ENCODE measurements around the gene HNRNPF. TPM values are rescaled to one million over a fixed set of nuclear protein-coding genes. Genes with fewer than 3 reads are reported as not detected.

The HNRNPF gene
- total and polyA plus RNA-seq, 2 donors (not counting 3 experiments of a cell fraction or from before 2014, with no cell fraction given) = 144 to 230 TPM

GRCh38 chr10:43421519-43421918 lies 12.5 kb upstream of the HNRNPF start:
- H2AFZ ChIP-seq (ENCODE audit: low read depth, low read length) = no peak overlapping the region
- DNase-seq (ENCODE audit: low read depth, low spot score) (no peak), FAIRE-seq (no peak)
- H3K36me3 ChIP-seq (ENCODE audit: control insufficient read depth in 2 of 2, extremely low read depth in 1 of 2, insufficient read depth in 2 of 2, low read length in 2 of 2) = no peaks in the 10 kb centered on the region
- no peak for TF ChIP-seq EZH2 (IDR thresholded peaks at IDR 0.05; ENCODE audit: borderline replicate concordance, low read depth, low read length, severe bottlenecking)
- TF ChIP-seq JUN (IDR thresholded peaks at IDR 0.05; ENCODE audit: borderline replicate concordance, insufficient read depth, insufficient read length, low read depth) = no peak
- TF ChIP-seq POLR2AphosphoS5 (IDR thresholded peaks at IDR 0.05; ENCODE audit: insufficient read depth, low read depth, low read length) = no peak
- TF ChIP-seq, protein P1, sequence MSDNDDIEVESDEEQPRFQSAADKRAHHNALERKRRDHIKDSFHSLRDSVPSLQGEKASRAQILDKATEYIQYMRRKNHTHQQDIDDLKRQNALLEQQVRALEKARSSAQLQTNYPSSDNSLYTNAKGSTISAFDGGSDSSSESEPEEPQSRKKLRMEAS (IDR thresholded peaks at IDR 0.05; ENCODE audit: insufficient read depth, insufficient read length) = no peak
- no peak overlapping the region for H3K4me3 ChIP-seq (replicated peaks in 1 of 3; ENCODE audit: insufficient read depth in 1 of 3, low read depth in 1 of 3, low read length in 3 of 3)
- no peak overlapping the region for H3K27ac ChIP-seq (ENCODE audit: insufficient read depth, low read depth, low read length)
- ChIA-PET CTCF (interaction anchor here (2.1 kb wide), 1 partner anchor 14 kb away, joined by 8 read pairs; no protein-coding TSS in a partner anchor), POLR2A (no interaction called here)
- H3K9ac ChIP-seq (replicated peaks; ENCODE audit: extremely low read depth, insufficient read depth, low read length) = no peak overlapping the region
- no peaks in the 10 kb centered on the region for H3K79me2 ChIP-seq (ENCODE audit: control insufficient read depth, insufficient read depth, low read length)
- H3K9me3 ChIP-seq (replicated peaks; ENCODE audit: control insufficient read depth, insufficient read depth, low read length) = no peaks in the 10 kb centered on the region
- peaks cover 16% of the 10 kb centered on the region for H3K4me1 ChIP-seq (ENCODE audit: control insufficient read depth, extremely low read depth, insufficient read depth, low read length)
- H4K20me1 ChIP-seq (replicated peaks; ENCODE audit: control insufficient read depth, extremely low read depth, insufficient read depth, low read length) = no peaks in the 10 kb centered on the region
- dilution Hi-C loops (cut with MboI; ENCODE audit: extremely low pct_ligation_motif_present, low sequenced_read_pairs) (no loop called here), intact Hi-C loops (cut with micrococcal nuclease) (no loop called here)
- no peaks in the 10 kb centered on the region for H3K27me3 ChIP-seq (ENCODE audit: control insufficient read depth in 2 of 2, insufficient read depth in 2 of 2, low read length in 2 of 2)
- no TSS peak for BruUV-seq (replicated peaks)
- H3K9me1 ChIP-seq (replicated peaks; ENCODE audit: control insufficient read depth, extremely low read depth, insufficient read depth, low read length) = no peaks in the 10 kb centered on the region
- H3K4me2 ChIP-seq (ENCODE audit: insufficient read depth, low read length) = no peak overlapping the region

DNA sequence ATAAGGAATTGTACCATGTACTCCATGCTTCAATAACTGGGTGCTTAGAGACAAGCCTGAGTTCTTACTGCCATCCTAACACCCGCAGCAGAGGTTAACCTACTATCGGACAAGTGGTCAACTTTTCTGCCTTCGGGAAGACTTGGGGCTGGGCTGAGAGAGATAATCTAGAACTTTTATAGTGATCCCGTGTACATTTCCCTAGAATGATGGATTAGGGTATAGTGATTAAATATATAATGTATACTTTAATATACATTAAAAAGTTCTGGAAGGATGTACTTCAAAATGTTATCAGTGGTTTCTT lies 12.2 kb upstream of the HNRNPF start:
- Histone ChIP-seq H4K20me1 (replicated peaks; ENCODE audit: control insufficient read depth, extremely low read depth, insufficient read depth, low read length) (no peaks in the 10 kb centered on the region), H2AFZ (ENCODE audit: low read depth, low read length) (peak overlapping the region; percentile 86), H3K9ac (replicated peaks; ENCODE audit: extremely low read depth, insufficient read depth, low read length) (peak overlapping the region; percentile 72), H3K4me1 (ENCODE audit: control insufficient read depth, extremely low read depth, insufficient read depth, low read length) (peaks cover 16% of the 10 kb centered on the region), H3K4me3 (replicated peaks in 1 of 3; ENCODE audit: insufficient read depth in 1 of 3, low read depth in 1 of 3, low read length in 3 of 3) (peak overlapping the region in 2 of 3 experiments; percentile 37 to 42), H3K9me3 (replicated peaks; ENCODE audit: control insufficient read depth, insufficient read depth, low read length) (no peaks in the 10 kb centered on the region), H3K4me2 (ENCODE audit: insufficient read depth, low read length) (peak overlapping the region; percentile 50), H3K27me3 (ENCODE audit: control insufficient read depth in 2 of 2, insufficient read depth in 2 of 2, low read length in 2 of 2) (no peaks in the 10 kb centered on the region), H3K36me3 (ENCODE audit: control insufficient read depth in 2 of 2, extremely low read depth in 1 of 2, insufficient read depth in 2 of 2, low read length in 2 of 2) (no peaks in the 10 kb centered on the region), H3K79me2 (ENCODE audit: control insufficient read depth, insufficient read depth, low read length) (no peaks in the 10 kb centered on the region), H3K9me1 (replicated peaks; ENCODE audit: control insufficient read depth, extremely low read depth, insufficient read depth, low read length) (no peaks in the 10 kb centered on the region), H3K27ac (ENCODE audit: insufficient read depth, low read depth, low read length) (peak overlapping the region; percentile 68)
- no peak for DNase-seq (ENCODE audit: low read depth, low spot score)
- CTCF ChIA-PET = interaction anchor here (2.1 kb wide), 1 partner anchor 14 kb away, joined by 8 read pairs; no protein-coding TSS in a partner anchor
- TF ChIP-seq MYC (IDR thresholded peaks at IDR 0.05; ENCODE audit: low read depth, low read length) = no peak
- TF ChIP-seq, protein P1 (IDR thresholded peaks at IDR 0.05; ENCODE audit: insufficient read depth, insufficient read length) = no peak
- TF ChIP-seq GATA2 (IDR thresholded peaks at IDR 0.05; ENCODE audit: insufficient read depth, insufficient read length, low read depth, low read length) = no peak
- TF ChIP-seq JUN (IDR thresholded peaks at IDR 0.05; ENCODE audit: borderline replicate concordance, insufficient read depth, insufficient read length, low read depth) = no peak
- no peak for TF ChIP-seq POLR2AphosphoS5 (IDR thresholded peaks at IDR 0.05; ENCODE audit: insufficient read depth, low read depth, low read length)
- TF ChIP-seq FOS (IDR thresholded peaks at IDR 0.05; ENCODE audit: borderline replicate concordance, insufficient read depth, low read length) = no peak
- TF ChIP-seq, protein P2, sequence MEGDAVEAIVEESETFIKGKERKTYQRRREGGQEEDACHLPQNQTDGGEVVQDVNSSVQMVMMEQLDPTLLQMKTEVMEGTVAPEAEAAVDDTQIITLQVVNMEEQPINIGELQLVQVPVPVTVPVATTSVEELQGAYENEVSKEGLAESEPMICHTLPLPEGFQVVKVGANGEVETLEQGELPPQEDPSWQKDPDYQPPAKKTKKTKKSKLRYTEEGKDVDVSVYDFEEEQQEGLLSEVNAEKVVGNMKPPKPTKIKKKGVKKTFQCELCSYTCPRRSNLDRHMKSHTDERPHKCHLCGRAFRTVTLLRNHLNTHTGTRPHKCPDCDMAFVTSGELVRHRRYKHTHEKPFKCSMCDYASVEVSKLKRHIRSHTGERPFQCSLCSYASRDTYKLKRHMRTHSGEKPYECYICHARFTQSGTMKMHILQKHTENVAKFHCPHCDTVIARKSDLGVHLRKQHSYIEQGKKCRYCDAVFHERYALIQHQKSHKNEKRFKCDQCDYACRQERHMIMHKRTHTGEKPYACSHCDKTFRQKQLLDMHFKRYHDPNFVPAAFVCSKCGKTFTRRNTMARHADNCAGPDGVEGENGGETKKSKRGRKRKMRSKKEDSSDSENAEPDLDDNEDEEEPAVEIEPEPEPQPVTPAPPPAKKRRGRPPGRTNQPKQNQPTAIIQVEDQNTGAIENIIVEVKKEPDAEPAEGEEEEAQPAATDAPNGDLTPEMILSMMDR (IDR thresholded peaks at IDR 0.05; ENCODE audit: extremely low read depth in 1 of 2, insufficient read depth in 1 of 2, low read depth in 1 of 2, low read length in 2 of 2) = no peak
- no peak for TF ChIP-seq EZH2 (IDR thresholded peaks at IDR 0.05; ENCODE audit: borderline replicate concordance, low read depth, low read length, severe bottlenecking)
- TF ChIP-seq POLR2A (IDR thresholded peaks at IDR 0.05; ENCODE audit: low read depth, low read length) = no peak
- intact Hi-C loops (cut with micrococcal nuclease) = no loop called here
- dilution Hi-C loops (cut with MboI; ENCODE audit: extremely low pct_ligation_motif_present, low sequenced_read_pairs) = no loop called here
- POLR2A ChIA-PET = interaction anchor here (1.2 kb wide), 1 partner anchor 16 kb away, joined by 4 read pairs; the partner anchor contains the start of gene ZNF487
- BruUV-seq (replicated peaks) = no TSS peak
- no peak for FAIRE-seq
